Left ventricle myocardium inferior (tissue), 1 donor: Measurements from ENCODE around the gene GPR87. TPM values are rescaled to one million over a fixed set of nuclear protein-coding genes. Genes with fewer than 3 reads are reported as not detected.

Experiments
- DNase-seq: peaks from one replicate; pipeline ENCODE4 v3.0.0-alpha.2; 2020
- H3K27ac ChIP-seq: fragments of 200-600 bp; replicated peaks from 2 replicates; pipeline ENCODE4 v1.8.0; 2021
- H3K27me3 ChIP-seq: fragments of 200-600 bp; 2 replicates; pipeline ENCODE4 v1.8.0; 2021; ENCODE audit warnings: low read depth
- H3K36me3 ChIP-seq: fragments of 200-600 bp; 2 replicates; pipeline ENCODE4 v1.8.0; 2021
- H3K4me1 ChIP-seq: fragments of 200-600 bp; 2 replicates; pipeline ENCODE4 v1.8.0; 2021
- H3K4me3 ChIP-seq: fragments of 200-600 bp; 2 replicates; pipeline ENCODE4 v1.8.0; 2021; ENCODE audit warnings: mild to moderate bottlenecking, moderate library complexity
- H3K9me3 ChIP-seq: fragments of 200-600 bp; replicated peaks from 2 replicates; pipeline ENCODE4 v1.8.0; 2021
- CTCF ChIP-seq: fragments of 200-600 bp; IDR thresholded peaks from 2 replicates; pipeline ENCODE4 v1.8.0; 2021; ENCODE audit warnings: antibody characterized with exemption, mild to moderate bottlenecking, borderline replicate concordance
- intact Hi-C: fragments of 100-400 bp; cut with micrococcal nuclease; formaldehyde crosslinking; loops from one replicate; pipeline ENCODE4 v1.11.0; 2022
- total RNA-seq: library from RNA; stranded (reverse); fragmentation: NEBNext Ultra II Directional; extraction: Animal tissue kit (Norgen Biotek cat#: 25700); gene quantifications from one replicate; pipeline ENCODE4 v1.2.1, GENCODE V29; 2021
- donor health status: DM: no; HTN: yes; CAD: no; lungs with severe emphysema.

The GPR87 gene
- total RNA-seq, 1 donor from 2014 or later: not detected

- intact Hi-C loops: no loop called here
- no peak for TF ChIP-seq CTCF
- no peaks in the 10 kb centered on the region for H3K4me1 ChIP-seq
- H3K27me3 ChIP-seq: no peaks in the 10 kb centered on the region
- no peaks in the 10 kb centered on the region for H3K9me3 ChIP-seq
- no peak overlapping the region for H3K27ac ChIP-seq
- no peak for DNase-seq
- H3K4me3 ChIP-seq: no peak overlapping the region
- no peaks in the 10 kb centered on the region for H3K36me3 ChIP-seq
Observed at GRCh38 chr3:151351219-151351618, 34.6 kb upstream of the GPR87 start.

- H3K4me1 ChIP-seq: no peaks in the 10 kb centered on the region
- no peak overlapping the region for H3K27ac ChIP-seq
- no peaks in the 10 kb centered on the region for H3K36me3 ChIP-seq
- no peaks in the 10 kb centered on the region for H3K9me3 ChIP-seq
- no peaks in the 10 kb centered on the region for H3K27me3 ChIP-seq
- no peak for DNase-seq
- TF ChIP-seq CTCF: no peak
- no peak overlapping the region for H3K4me3 ChIP-seq
- intact Hi-C loops: no loop called here
Observed at GRCh38 chr3:151350656-151351055, 34.0 kb upstream of the GPR87 start.

- Histone ChIP-seq H3K4me3 (no peak overlapping the region), H3K27me3 (no peaks in the 10 kb centered on the region), H3K36me3 (no peaks in the 10 kb centered on the region), H3K9me3 (no peaks in the 10 kb centered on the region), H3K27ac (no peak overlapping the region), H3K4me1 (no peaks in the 10 kb centered on the region)
- intact Hi-C loops: no loop called here
- no peak for TF ChIP-seq CTCF
- peak; percentile 17 for DNase-seq
Observed at GRCh38 chr3:151347432-151347831, 30.8 kb upstream of the GPR87 start.

- no peaks in the 10 kb centered on the region for H3K4me1 ChIP-seq
Observed at GRCh38 chr3:151346292-151346691, 29.7 kb upstream of the GPR87 start.

GRCh38 chr3:151345859-151346258 is 29.2 kb upstream of the GPR87 start:
- Histone ChIP-seq H3K27me3 (no peaks in the 10 kb centered on the region), H3K36me3 (no peaks in the 10 kb centered on the region), H3K27ac (peak overlapping the region; percentile 50), H3K9me3 (no peaks in the 10 kb centered on the region), H3K4me1 (no peaks in the 10 kb centered on the region), H3K4me3 (peak overlapping the region; percentile 26)
- no peak for DNase-seq
- intact Hi-C loops: no loop called here
- TF ChIP-seq CTCF: no peak

More at GRCh38 chr3:151346292-151346691, 29.7 kb upstream of the GPR87 start:
- intact Hi-C loops: no loop called here
- Histone ChIP-seq H3K27ac (peak overlapping the region; percentile 50), H3K4me3 (no peak overlapping the region), H3K27me3 (no peaks in the 10 kb centered on the region), H3K9me3 (no peaks in the 10 kb centered on the region), H3K36me3 (no peaks in the 10 kb centered on the region)
- no peak for DNase-seq
- no peak for TF ChIP-seq CTCF

- no peak for TF ChIP-seq CTCF
- intact Hi-C loops: no loop called here
- no peak for DNase-seq
- Histone ChIP-seq H3K27ac (no peak overlapping the region), H3K4me3 (no peak overlapping the region), H3K4me1 (no peaks in the 10 kb centered on the region), H3K9me3 (no peaks in the 10 kb centered on the region), H3K27me3 (no peaks in the 10 kb centered on the region), H3K36me3 (no peaks in the 10 kb centered on the region)
Observed at GRCh38 chr3:151331696-151332095, 15.1 kb upstream of the GPR87 start.
